GM23338 (cell line): ENCODE data around the gene MESD.

Experiments used
- EZH2 ChIP-seq: fragments of 200-600 bp; sonication (generic); IDR thresholded peaks from one replicate; pipeline ENCODE4 v1.8.0; 2017; ENCODE audit warnings: antibody characterized with exemption, mild to moderate bottlenecking, low read depth; ENCODE audit not compliant: unreplicated experiment
- JUNB ChIP-seq: IDR thresholded peaks from one replicate; pipeline ENCODE4 v1.6.1; 2016; ENCODE audit warnings: antibody characterized with exemption; ENCODE audit not compliant: unreplicated experiment
- POLR2AphosphoS5 ChIP-seq: IDR thresholded peaks from 2 replicates; pipeline ENCODE4 v1.6.1; 2016; ENCODE audit warnings: antibody characterized with exemption, low read depth
- ZNF114 ChIP-seq: fragments of 250-450 bp; sonication (Bioruptor Pico); IDR thresholded peaks from 2 replicates; pipeline ENCODE4 v1.5.0; 2020; ENCODE audit warnings: mild to moderate bottlenecking, moderate library complexity
- TF ChIP-seq, protein P1 (sequence below), 2 experiments: fragments of 200-600 bp in 1 of 2; sonication (generic) in 1 of 2; conservative IDR thresholded peaks; 2 replicates each; pipeline versions ENCODE4 v1.5.1 to v1.6.1; 2016 to 2017; ENCODE audit warnings: antibody characterized with exemption in 2 of 2, low read depth in 2 of 2, mild to moderate bottlenecking in 2 of 2, moderate library complexity in 1 of 2
- TF ChIP-seq, protein P2 (sequence below): IDR thresholded peaks from one replicate; pipeline ENCODE4 v1.6.1; 2018; ENCODE audit warnings: antibody characterized with exemption; ENCODE audit not compliant: unreplicated experiment

DNA sequence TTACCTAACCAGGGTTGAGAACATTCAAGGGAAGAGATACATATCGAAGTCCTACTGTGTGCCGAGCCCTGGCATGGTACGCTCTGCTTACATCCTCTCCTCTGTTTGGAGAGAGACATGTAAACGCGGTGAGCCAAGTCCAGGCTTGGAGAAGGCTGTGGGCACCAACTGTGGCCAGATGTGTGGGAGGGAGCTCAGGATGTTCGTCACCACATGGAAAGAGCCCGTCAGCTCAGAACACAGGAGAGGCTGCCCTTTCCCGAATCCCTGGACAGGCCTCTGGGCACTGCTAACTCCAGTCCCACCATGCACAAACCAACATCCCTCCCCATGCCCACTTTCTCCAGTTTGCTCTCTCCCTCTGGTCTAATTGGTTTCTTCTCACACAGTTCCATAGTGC lies 43.0 kb downstream of the MESD start:
- TF ChIP-seq, protein P1, sequence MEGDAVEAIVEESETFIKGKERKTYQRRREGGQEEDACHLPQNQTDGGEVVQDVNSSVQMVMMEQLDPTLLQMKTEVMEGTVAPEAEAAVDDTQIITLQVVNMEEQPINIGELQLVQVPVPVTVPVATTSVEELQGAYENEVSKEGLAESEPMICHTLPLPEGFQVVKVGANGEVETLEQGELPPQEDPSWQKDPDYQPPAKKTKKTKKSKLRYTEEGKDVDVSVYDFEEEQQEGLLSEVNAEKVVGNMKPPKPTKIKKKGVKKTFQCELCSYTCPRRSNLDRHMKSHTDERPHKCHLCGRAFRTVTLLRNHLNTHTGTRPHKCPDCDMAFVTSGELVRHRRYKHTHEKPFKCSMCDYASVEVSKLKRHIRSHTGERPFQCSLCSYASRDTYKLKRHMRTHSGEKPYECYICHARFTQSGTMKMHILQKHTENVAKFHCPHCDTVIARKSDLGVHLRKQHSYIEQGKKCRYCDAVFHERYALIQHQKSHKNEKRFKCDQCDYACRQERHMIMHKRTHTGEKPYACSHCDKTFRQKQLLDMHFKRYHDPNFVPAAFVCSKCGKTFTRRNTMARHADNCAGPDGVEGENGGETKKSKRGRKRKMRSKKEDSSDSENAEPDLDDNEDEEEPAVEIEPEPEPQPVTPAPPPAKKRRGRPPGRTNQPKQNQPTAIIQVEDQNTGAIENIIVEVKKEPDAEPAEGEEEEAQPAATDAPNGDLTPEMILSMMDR (conservative IDR thresholded peaks at IDR 0.05; ENCODE audit: low read depth in 2 of 2), result no peak
- TF ChIP-seq POLR2AphosphoS5 (no peak), EZH2 (no peak), JUNB (no peak), ZNF114 (CRISPR knock-in tag) (no peak)
- TF ChIP-seq, protein P2, sequence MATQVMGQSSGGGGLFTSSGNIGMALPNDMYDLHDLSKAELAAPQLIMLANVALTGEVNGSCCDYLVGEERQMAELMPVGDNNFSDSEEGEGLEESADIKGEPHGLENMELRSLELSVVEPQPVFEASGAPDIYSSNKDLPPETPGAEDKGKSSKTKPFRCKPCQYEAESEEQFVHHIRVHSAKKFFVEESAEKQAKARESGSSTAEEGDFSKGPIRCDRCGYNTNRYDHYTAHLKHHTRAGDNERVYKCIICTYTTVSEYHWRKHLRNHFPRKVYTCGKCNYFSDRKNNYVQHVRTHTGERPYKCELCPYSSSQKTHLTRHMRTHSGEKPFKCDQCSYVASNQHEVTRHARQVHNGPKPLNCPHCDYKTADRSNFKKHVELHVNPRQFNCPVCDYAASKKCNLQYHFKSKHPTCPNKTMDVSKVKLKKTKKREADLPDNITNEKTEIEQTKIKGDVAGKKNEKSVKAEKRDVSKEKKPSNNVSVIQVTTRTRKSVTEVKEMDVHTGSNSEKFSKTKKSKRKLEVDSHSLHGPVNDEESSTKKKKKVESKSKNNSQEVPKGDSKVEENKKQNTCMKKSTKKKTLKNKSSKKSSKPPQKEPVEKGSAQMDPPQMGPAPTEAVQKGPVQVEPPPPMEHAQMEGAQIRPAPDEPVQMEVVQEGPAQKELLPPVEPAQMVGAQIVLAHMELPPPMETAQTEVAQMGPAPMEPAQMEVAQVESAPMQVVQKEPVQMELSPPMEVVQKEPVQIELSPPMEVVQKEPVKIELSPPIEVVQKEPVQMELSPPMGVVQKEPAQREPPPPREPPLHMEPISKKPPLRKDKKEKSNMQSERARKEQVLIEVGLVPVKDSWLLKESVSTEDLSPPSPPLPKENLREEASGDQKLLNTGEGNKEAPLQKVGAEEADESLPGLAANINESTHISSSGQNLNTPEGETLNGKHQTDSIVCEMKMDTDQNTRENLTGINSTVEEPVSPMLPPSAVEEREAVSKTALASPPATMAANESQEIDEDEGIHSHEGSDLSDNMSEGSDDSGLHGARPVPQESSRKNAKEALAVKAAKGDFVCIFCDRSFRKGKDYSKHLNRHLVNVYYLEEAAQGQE, result no peak
